GM23338 (cell line): ENCODE data around the gene EGFL7. TPM values are rescaled to one million over a fixed set of nuclear protein-coding genes. Genes with fewer than 3 reads are reported as not detected.

ENCODE experiments used
- ATAC-seq: fragments of 200-7000 bp; cut with Tn5 transposase; 3 replicates; pipeline ENCODE4 v1.9.1; 2020
- DNase-seq: peaks from one replicate; pipeline ENCODE4 v3.0.0-alpha.2; 2015; ENCODE audit warnings: low spot score
- H2AFZ ChIP-seq: fragments of 200-600 bp; sonication (generic); 2 replicates; pipeline ENCODE4 v1.8.0; 2016; ENCODE audit warnings: antibody characterized with exemption, mild to moderate bottlenecking, moderate library complexity
- H3F3A ChIP-seq: fragments of 200-600 bp; sonication (generic); replicated peaks from 2 replicates; pipeline ENCODE4 v1.8.0; 2017; ENCODE audit warnings: antibody characterized with exemption, mixed run types, low read depth
- H3K27ac ChIP-seq: fragments of 200-600 bp; sonication (generic); 2 replicates; pipeline ENCODE4 v1.6.1; 2016; ENCODE audit warnings: low read depth
- H3K27me3 ChIP-seq: fragments of 200-600 bp; sonication (generic); 2 replicates; pipeline ENCODE4 v1.8.0; 2016; ENCODE audit warnings: mild to moderate bottlenecking, mixed run types, moderate library complexity; ENCODE audit not compliant: insufficient read depth
- H3K36me3 ChIP-seq: fragments of 200-600 bp; sonication (generic); 2 replicates; pipeline ENCODE4 v1.8.0; 2016; ENCODE audit warnings: mild to moderate bottlenecking; ENCODE audit not compliant: insufficient read depth
- H3K4me1 ChIP-seq: fragments of 200-600 bp; sonication (generic); 2 replicates; pipeline ENCODE4 v1.8.0; 2016; ENCODE audit warnings: mild to moderate bottlenecking, moderate library complexity; ENCODE audit not compliant: insufficient read depth
- H3K4me2 ChIP-seq: fragments of 200-600 bp; sonication (generic); 2 replicates; pipeline ENCODE4 v1.7.1; 2017; ENCODE audit warnings: mixed run types
- H3K4me3 ChIP-seq: fragments of 200-600 bp; sonication (generic); 2 replicates; pipeline ENCODE4 v1.6.1; 2016; ENCODE audit warnings: mixed run types
- H3K79me2 ChIP-seq: fragments of 200-600 bp; sonication (generic); replicated peaks from 2 replicates; pipeline ENCODE4 v1.8.0; 2017; ENCODE audit warnings: mild to moderate bottlenecking; ENCODE audit not compliant: insufficient read depth
- H3K9me2 ChIP-seq: fragments of 200-600 bp; sonication (generic); 2 replicates; pipeline ENCODE4 v1.8.0; 2017; ENCODE audit not compliant: insufficient read depth
- H4K20me1 ChIP-seq: fragments of 200-600 bp; sonication (generic); replicated peaks from 2 replicates; pipeline ENCODE4 v1.8.0; 2017; ENCODE audit warnings: mild to moderate bottlenecking; ENCODE audit not compliant: insufficient read depth
- H3K27ac Mint-ChIP-seq: 2 replicates; pipeline ENCODE4 v1.8.0; 2020; ENCODE audit warnings: inconsistent platforms, mild to moderate bottlenecking, moderate library complexity, mixed read lengths
- H3K27me3 Mint-ChIP-seq: 3 replicates; pipeline ENCODE4 v1.8.0; 2022; ENCODE audit warnings: low read depth, mild to moderate bottlenecking, moderate library complexity, mixed read lengths, inconsistent platforms; ENCODE audit not compliant: insufficient read depth, poor library complexity
- H3K36me3 Mint-ChIP-seq: 3 replicates; pipeline ENCODE4 v1.8.0; 2021; ENCODE audit warnings: low read depth, mild to moderate bottlenecking, inconsistent platforms, moderate library complexity, mixed read lengths
- H3K4me1 Mint-ChIP-seq: 3 replicates; pipeline ENCODE4 v1.8.0; 2020; ENCODE audit warnings: mild to moderate bottlenecking, inconsistent platforms, mixed read lengths
- H3K4me3 Mint-ChIP-seq: 3 replicates; pipeline ENCODE4 v1.8.0; 2021; ENCODE audit warnings: moderate library complexity, mild to moderate bottlenecking, inconsistent platforms, mixed read lengths
- H3K9me3 Mint-ChIP-seq: 3 replicates; pipeline ENCODE4 v1.8.0; 2020; ENCODE audit warnings: moderate library complexity, mild to moderate bottlenecking, inconsistent platforms, mixed read lengths
- CREB1 ChIP-seq: fragments of 250-450 bp; sonication (Bioruptor Pico); IDR thresholded peaks from 2 replicates; pipeline ENCODE4 v1.5.0; 2020; ENCODE audit warnings: low read depth, mild to moderate bottlenecking, moderate library complexity
- CTCF ChIP-seq, 2 experiments: fragments of 200-600 bp in 1 of 2; sonication (generic) in 1 of 2; conservative IDR thresholded peaks; 2 replicates each; pipeline versions ENCODE4 v1.5.1 to v1.6.1; 2016 to 2017; ENCODE audit warnings: antibody characterized with exemption in 2 of 2, low read depth in 2 of 2, mild to moderate bottlenecking in 2 of 2, moderate library complexity in 1 of 2
- ETS1 ChIP-seq: IDR thresholded peaks from 2 replicates; pipeline ENCODE4 v1.6.1; 2016; ENCODE audit warnings: antibody characterized with exemption
- EZH2 ChIP-seq: fragments of 200-600 bp; sonication (generic); IDR thresholded peaks from one replicate; pipeline ENCODE4 v1.8.0; 2017; ENCODE audit warnings: antibody characterized with exemption, mild to moderate bottlenecking, low read depth; ENCODE audit not compliant: unreplicated experiment
- EZH2phosphoT487 ChIP-seq: fragments of 200-600 bp; sonication (generic); IDR thresholded peaks from one replicate; pipeline ENCODE4 v1.8.1; 2018; ENCODE audit warnings: antibody characterized with exemption; ENCODE audit not compliant: unreplicated experiment
- JUNB ChIP-seq: IDR thresholded peaks from one replicate; pipeline ENCODE4 v1.6.1; 2016; ENCODE audit warnings: antibody characterized with exemption; ENCODE audit not compliant: unreplicated experiment
- NANOG ChIP-seq: IDR thresholded peaks from 2 replicates; pipeline ENCODE4 v1.6.1; 2016; ENCODE audit warnings: antibody characterized with exemption, borderline replicate concordance
- POLR2AphosphoS5 ChIP-seq: IDR thresholded peaks from 2 replicates; pipeline ENCODE4 v1.6.1; 2016; ENCODE audit warnings: antibody characterized with exemption, low read depth
- REST ChIP-seq: IDR thresholded peaks from one replicate; pipeline ENCODE4 v1.6.1; 2018; ENCODE audit warnings: antibody characterized with exemption; ENCODE audit not compliant: unreplicated experiment
- STAT1 ChIP-seq: IDR thresholded peaks from one replicate; pipeline ENCODE4 v1.6.1; 2016; ENCODE audit warnings: antibody characterized with exemption; ENCODE audit not compliant: unreplicated experiment
- ZNF114 ChIP-seq: fragments of 250-450 bp; sonication (Bioruptor Pico); IDR thresholded peaks from 2 replicates; pipeline ENCODE4 v1.5.0; 2020; ENCODE audit warnings: mild to moderate bottlenecking, moderate library complexity
- ZNF331 ChIP-seq: fragments of 250-450 bp; sonication (Bioruptor Pico); IDR thresholded peaks from 2 replicates; pipeline ENCODE4 v1.5.0; 2020; ENCODE audit warnings: low read depth, mild to moderate bottlenecking, moderate library complexity
- ZNF462 ChIP-seq: fragments of 250-450 bp; sonication (Bioruptor Pico); IDR thresholded peaks from 2 replicates; pipeline ENCODE4 v1.5.0; 2020; ENCODE audit warnings: mild to moderate bottlenecking, moderate library complexity
- polyA plus RNA-seq: library from polyadenylated mRNA; unstranded; fragments of >200 nt; fragmentation: Nextera tagmentation; extraction: Ambion mirVana; gene quantifications from 2 replicates; pipeline ENCODE4 v1.2.1, GENCODE V29; 2016
- total RNA-seq: library from RNA; depleted of rRNA; stranded (reverse); fragments of >200 nt; shearing (Covaris generic); gene quantifications from 2 replicates; pipeline ENCODE4 v1.2.3, GENCODE V29; 2014

Gene EGFL7
- total and polyA plus RNA-seq, 2 experiments from 2014 or later: 44.4 to 60.8 TPM

- H3F3A ChIP-seq: peaks cover 14% of the 10 kb centered on the region
- Mint-ChIP-seq H3K9me3 (no peaks in the 10 kb centered on the region), H3K4me3 (no peak overlapping the region), H3K36me3 (no peaks in the 10 kb centered on the region), H3K27ac (no peak overlapping the region), H3K27me3 (peaks cover 3% of the 10 kb centered on the region), H3K4me1 (peaks cover 8% of the 10 kb centered on the region; the same call in 2 of the 3 replicates)
- no peaks in the 10 kb centered on the region for H3K27me3 ChIP-seq
- H3K79me2 ChIP-seq: no peaks in the 10 kb centered on the region
- no peaks in the 10 kb centered on the region for H4K20me1 ChIP-seq
- DNase-seq: no peak
- TF ChIP-seq JUNB (no peak), CTCF (conservative IDR thresholded peaks at IDR 0.05; ENCODE audit: low read depth in 2 of 2) (no peak), NANOG (no peak), ZNF114 (CRISPR knock-in tag) (no peak), STAT1 (no peak), POLR2AphosphoS5 (no peak), ZNF462 (CRISPR knock-in tag) (no peak), ZNF331 (CRISPR knock-in tag) (no peak), EZH2phosphoT487 (no peak), REST (no peak), ETS1 (no peak), CREB1 (no peak), EZH2 (no peak)
- no peak for ATAC-seq
- no peak overlapping the region for H2AFZ ChIP-seq
- no peak overlapping the region for H3K4me2 ChIP-seq
- no peaks in the 10 kb centered on the region for H3K36me3 ChIP-seq
- no peaks in the 10 kb centered on the region for H3K4me1 ChIP-seq
- H3K9me2 ChIP-seq: no peaks in the 10 kb centered on the region
- H3K4me3 ChIP-seq: no peak overlapping the region
- H3K27ac ChIP-seq: no peak overlapping the region
Measured at GRCh38 chr9:136628268-136628667, 34.4 kb upstream of the EGFL7 start.
